SU-DHL-6 (cell line): Measurements from ENCODE around the gene ATPAF1.

Experiments used
- EZH2phosphoT487 ChIP-seq: fragments of 200-600 bp; sonication (generic), shearing (Covaris generic); conservative IDR thresholded peaks from 2 replicates; pipeline ENCODE4 v1.6.1; 2018; ENCODE audit warnings: mild to moderate bottlenecking, antibody characterized with exemption, low read length, moderate library complexity, mixed read lengths
- TF ChIP-seq, protein P1 (sequence below): fragments of 200-600 bp; sonication (generic); IDR thresholded peaks from one replicate; pipeline ENCODE4 v1.5.1; 2017; ENCODE audit warnings: antibody characterized with exemption, mild to moderate bottlenecking, low read length, moderate library complexity; ENCODE audit not compliant: insufficient read depth, poor library complexity, severe bottlenecking

DNA sequence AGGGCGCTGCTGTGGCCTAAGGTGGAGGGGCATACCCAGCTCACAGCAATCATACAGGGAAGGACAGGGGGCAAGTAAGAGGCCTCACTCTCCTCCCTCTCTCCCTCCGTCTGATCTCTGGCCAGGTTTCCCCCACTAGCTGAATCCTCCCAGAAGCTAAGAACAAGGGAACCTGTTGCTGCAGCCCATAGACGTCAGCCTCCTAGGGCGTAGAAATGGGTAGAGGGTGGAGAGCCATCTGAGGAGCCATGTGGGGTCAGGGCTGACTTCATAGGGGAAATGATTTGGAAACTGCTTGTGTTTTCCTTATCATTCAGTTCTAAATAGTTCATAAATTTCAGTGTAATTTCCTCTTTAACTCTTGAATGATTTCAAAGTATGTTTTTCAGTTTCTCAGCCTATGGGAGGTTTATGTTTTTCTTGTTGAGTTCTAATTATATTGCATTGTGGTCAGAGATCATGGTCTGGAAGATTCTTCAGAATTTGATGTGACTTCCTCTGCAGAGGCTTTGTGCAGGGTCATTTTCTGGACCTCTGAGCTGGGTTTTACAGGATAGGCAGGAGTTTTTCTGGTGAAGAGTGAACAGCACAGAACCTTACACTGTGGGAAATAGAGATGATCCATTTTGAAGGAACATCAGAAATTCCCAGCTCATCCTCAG, 49.3 kb downstream of the ATPAF1 start:
- TF ChIP-seq, protein P1, sequence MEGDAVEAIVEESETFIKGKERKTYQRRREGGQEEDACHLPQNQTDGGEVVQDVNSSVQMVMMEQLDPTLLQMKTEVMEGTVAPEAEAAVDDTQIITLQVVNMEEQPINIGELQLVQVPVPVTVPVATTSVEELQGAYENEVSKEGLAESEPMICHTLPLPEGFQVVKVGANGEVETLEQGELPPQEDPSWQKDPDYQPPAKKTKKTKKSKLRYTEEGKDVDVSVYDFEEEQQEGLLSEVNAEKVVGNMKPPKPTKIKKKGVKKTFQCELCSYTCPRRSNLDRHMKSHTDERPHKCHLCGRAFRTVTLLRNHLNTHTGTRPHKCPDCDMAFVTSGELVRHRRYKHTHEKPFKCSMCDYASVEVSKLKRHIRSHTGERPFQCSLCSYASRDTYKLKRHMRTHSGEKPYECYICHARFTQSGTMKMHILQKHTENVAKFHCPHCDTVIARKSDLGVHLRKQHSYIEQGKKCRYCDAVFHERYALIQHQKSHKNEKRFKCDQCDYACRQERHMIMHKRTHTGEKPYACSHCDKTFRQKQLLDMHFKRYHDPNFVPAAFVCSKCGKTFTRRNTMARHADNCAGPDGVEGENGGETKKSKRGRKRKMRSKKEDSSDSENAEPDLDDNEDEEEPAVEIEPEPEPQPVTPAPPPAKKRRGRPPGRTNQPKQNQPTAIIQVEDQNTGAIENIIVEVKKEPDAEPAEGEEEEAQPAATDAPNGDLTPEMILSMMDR, result no peak
- no peak for TF ChIP-seq EZH2phosphoT487
